HepG2 (cell line): ENCODE data around the gene APBA1. TPM values are rescaled to one million over a fixed set of nuclear protein-coding genes. Genes with fewer than 3 reads are reported as not detected.

ENCODE experiments used
- ATAC-seq: fragments of 200-7000 bp; cut with Tn5 transposase; 3 replicates; pipeline ENCODE4 v1.9.1; 2020; ENCODE audit warnings: mild to moderate bottlenecking, moderate library complexity
- BruUV-seq: library from RNA; stranded (reverse); fragments of 400-500 nt; replicated peaks from 2 replicates; lab custom pipeline; 2021; lab: Mats Ljungman, UMichigan
- CTCF ChIA-PET: fragments of 300-600 bp; formaldehyde crosslinking; extraction: SDS; loops from one replicate; lab custom pipeline; 2021; ENCODE audit warnings: low total read pairs, inconsistent platforms, low intra/inter-chr PET ratio; lab: Yijun Ruan, JAX
- POLR2A ChIA-PET: fragments of 350-600 bp; sonication (Branson Sonifier 250); formaldehyde crosslinking; loops from one replicate; lab custom pipeline; 2020; ENCODE audit warnings: antibody characterized with exemption, inconsistent platforms; lab: Yijun Ruan, JAX
- DNase-seq: peaks from one replicate; pipeline ENCODE4 v3.0.0-alpha.2; 2015; ENCODE audit warnings: low spot score
- FAIRE-seq: peaks from 3 replicates; lab custom pipeline; 2011; peaks lifted over from hg19 to GRCh38; lab: Jason Lieb, UNC
- H2AFZ ChIP-seq: one replicate; pipeline ENCODE4 v1.6.1; 2011; ENCODE audit warnings: low read length, inconsistent platforms
- H3K27ac ChIP-seq: fragments of 300-600 bp; 3 replicates; pipeline ENCODE4 v1.8.0; 2011; ENCODE audit warnings: mixed run types, mild to moderate bottlenecking, mixed read lengths, low read length, inconsistent platforms; ENCODE audit not compliant: insufficient read depth; ENCODE audit errors: extremely low read length
- H3K27me3 ChIP-seq, 2 experiments: fragments of 200-600 bp in 1 of 2; 2 replicates in 1 of 2; 3 replicates in 1 of 2; pipeline versions ENCODE4 v1.6.0 to v1.8.0; 2011; ENCODE audit warnings: low read length in 2 of 2, mild to moderate bottlenecking in 2 of 2, moderate library complexity in 2 of 2, inconsistent platforms in 1 of 2; ENCODE audit not compliant: insufficient read depth in 2 of 2, control insufficient read depth in 1 of 2
- H3K36me3 ChIP-seq, 2 experiments: fragments of 200-600 bp in 1 of 2; replicated peaks in 1 of 2; 2 replicates in 1 of 2; 3 replicates in 1 of 2; pipeline versions ENCODE4 v1.5.1 to v1.8.0; 2011; ENCODE audit warnings: low read length in 2 of 2, inconsistent platforms in 1 of 2; ENCODE audit not compliant: insufficient read depth in 2 of 2, control insufficient read depth in 1 of 2
- H3K4me1 ChIP-seq: 2 replicates; pipeline ENCODE4 v1.5.1; 2012; ENCODE audit warnings: low read length, inconsistent platforms; ENCODE audit not compliant: insufficient read depth
- H3K4me2 ChIP-seq: 2 replicates; pipeline ENCODE4 v1.6.0; 2011; ENCODE audit warnings: low read depth, low read length, inconsistent platforms
- H3K4me3 ChIP-seq, 3 experiments: fragments of 200-600 bp in 1 of 3; sonication (generic), shearing (Covaris generic) in 1 of 3; replicated peaks in 1 of 3; 2 replicates each; pipeline ENCODE4 v1.5.1; 2011 to 2016; ENCODE audit warnings: low read length in 3 of 3, inconsistent platforms in 2 of 3, low read depth in 2 of 3, mild to moderate bottlenecking in 2 of 3, control low read depth in 1 of 3, mixed read lengths in 1 of 3; ENCODE audit not compliant: insufficient read depth in 1 of 3
- H3K79me2 ChIP-seq: one replicate; pipeline ENCODE4 v1.6.1; 2011; ENCODE audit warnings: low read length, inconsistent platforms; ENCODE audit not compliant: insufficient read depth
- H3K9ac ChIP-seq: 2 replicates; pipeline ENCODE4 v1.6.0; 2011; ENCODE audit warnings: mild to moderate bottlenecking, low read depth, low read length, inconsistent platforms; ENCODE audit not compliant: insufficient read depth
- H3K9me3 ChIP-seq: 2 replicates; pipeline ENCODE4 v1.5.1; 2012; ENCODE audit warnings: mild to moderate bottlenecking, low read length
- H4K20me1 ChIP-seq: 2 replicates; pipeline ENCODE4 v1.6.0; 2011; ENCODE audit warnings: inconsistent platforms, mild to moderate bottlenecking, low read length, moderate library complexity; ENCODE audit not compliant: insufficient read depth
- CCAR2 ChIP-seq: fragments of 200-400 bp; formaldehyde crosslinking; optimal IDR thresholded peaks from 2 replicates; pipeline ENCODE3; 2018; ENCODE audit warnings: low read depth, mild to moderate bottlenecking, low read length, moderate library complexity
- EP300 ChIP-seq, 3 experiments: sonication (generic) in 1 of 3; formaldehyde crosslinking in 1 of 3; IDR thresholded peaks; 2 replicates each; pipeline versions ENCODE4 v1.5.1 to v1.6.1; 2011 to 2020; ENCODE audit warnings: low read depth in 2 of 3, low read length in 2 of 3, borderline replicate concordance in 1 of 3, improper control_type of control experiment in 1 of 3, mild to moderate bottlenecking in 1 of 3, missing genetic modification reagents in 1 of 3, moderate library complexity in 1 of 3
- LBX2 ChIP-seq: sonication (generic); formaldehyde crosslinking; IDR thresholded peaks from 2 replicates; pipeline ENCODE4 v1.5.0; 2020; ENCODE audit warnings: missing genetic modification reagents, mild to moderate bottlenecking, borderline replicate concordance
- MAFK ChIP-seq, 2 experiments: IDR thresholded peaks in 1 of 2; conservative IDR thresholded peaks in 1 of 2; 2 replicates each; pipeline ENCODE4 v1.6.1; 2011; ENCODE audit warnings: improper control_type of control experiment in 2 of 2, low read length in 2 of 2
- NAIF1 ChIP-seq: sonication (generic); formaldehyde crosslinking; IDR thresholded peaks from 2 replicates; pipeline ENCODE4 v1.5.0; 2020; ENCODE audit warnings: mild to moderate bottlenecking, missing genetic modification reagents, borderline replicate concordance
- NCOA5 ChIP-seq: sonication (generic); formaldehyde crosslinking; IDR thresholded peaks from 2 replicates; pipeline ENCODE4 v1.4.0; 2020; ENCODE audit warnings: missing genetic modification reagents
- NFYC ChIP-seq: IDR thresholded peaks from 2 replicates; pipeline ENCODE4 v1.6.1; 2016; ENCODE audit warnings: missing genetic modification reagents, missing compliant biosample characterization
- SP4 ChIP-seq: sonication (generic); formaldehyde crosslinking; IDR thresholded peaks from 2 replicates; pipeline ENCODE4 v1.8.1; 2023; ENCODE audit warnings: mild to moderate bottlenecking, missing genetic modification reagents
- TBX3 ChIP-seq: fragments of 450-650 bp; IDR thresholded peaks from 2 replicates; pipeline ENCODE4 v1.6.1; 2017; ENCODE audit warnings: antibody characterized with exemption, mild to moderate bottlenecking, inconsistent platforms, borderline replicate concordance
- ZBTB7B ChIP-seq: sonication (generic); formaldehyde crosslinking; IDR thresholded peaks from 2 replicates; pipeline ENCODE4 v1.4.0; 2020; ENCODE audit warnings: missing genetic modification reagents
- ZFP82 ChIP-seq: sonication (generic); formaldehyde crosslinking; IDR thresholded peaks from 2 replicates; pipeline ENCODE4 v1.5.1; 2020; ENCODE audit warnings: mild to moderate bottlenecking, missing genetic modification reagents, borderline replicate concordance
- ZNF124 ChIP-seq: sonication (generic); formaldehyde crosslinking; IDR thresholded peaks from 2 replicates; pipeline ENCODE4 v1.4.0; 2020; ENCODE audit warnings: missing genetic modification reagents
- ZNF280D ChIP-seq: sonication (generic); formaldehyde crosslinking; IDR thresholded peaks from 2 replicates; pipeline ENCODE4 v1.5.1; 2020; ENCODE audit warnings: mild to moderate bottlenecking, missing genetic modification reagents
- ZNF354B ChIP-seq: sonication (generic); formaldehyde crosslinking; IDR thresholded peaks from 2 replicates; pipeline ENCODE4 v1.8.0; 2022; ENCODE audit warnings: mild to moderate bottlenecking, missing genetic modification reagents
- ZNF614 ChIP-seq: IDR thresholded peaks from 2 replicates; pipeline ENCODE4 v1.6.1; 2018; ENCODE audit warnings: missing biosample characterization, missing genetic modification reagents, inconsistent platforms, borderline replicate concordance
- ZNF777 ChIP-seq: sonication (generic); formaldehyde crosslinking; IDR thresholded peaks from 2 replicates; pipeline ENCODE4 v1.4.0; 2020; ENCODE audit warnings: missing genetic modification reagents
- WGBS: methylation state at CpG from one replicate; pipeline ENCODE4 v1.1.6; 2017; ENCODE audit warnings: low lambda C conversion rate; 5-methylcytosine and 5-hydroxymethylcytosine counted together
- in situ Hi-C: cut with HindIII; loops from 2 replicates; pipeline ENCODE4 v1.10.0; 2017; ENCODE audit warnings: low pct_unique_long_range_greater_than_20kb; ENCODE audit not compliant: extremely low pct_ligation_motif_present
- intact Hi-C: fragments of 100-400 bp; cut with micrococcal nuclease; formaldehyde crosslinking; loops from one replicate; pipeline ENCODE4 v1.10.0; 2022; ENCODE audit not compliant: unreplicated experiment
- polyA plus RNA-seq, 8 experiments: library from polyadenylated mRNA; depleted of rRNA in 3 of 8; stranded (reverse) in 7 of 8; unstranded in 1 of 8; fragments of >200 nt; fragmentation: Illumina TruSeq in 4 of 8; extraction: Trizol in 4 of 8; gene quantifications; 2 replicates each; pipeline versions ENCODE4 v1.2.1 to v1.2.3, GENCODE V29; 2011 to 2016; ENCODE audit warnings: low read depth in 4 of 8, missing spikeins in 1 of 8, mixed read lengths in 1 of 8; ENCODE audit not compliant: insufficient read depth in 1 of 8
- total RNA-seq, 5 experiments: library from RNA; depleted of rRNA; stranded (reverse); fragments of >200 nt; fragmentation: Illumina TruSeq; extraction: Trizol; gene quantifications; 2 replicates each; pipeline ENCODE4 v1.2.3, GENCODE V29; 2016; ENCODE audit warnings: low read depth in 1 of 5

Gene APBA1
- total and polyA plus RNA-seq, 2 of the 13 experiments (the other 11 are each of a cell fraction or from before 2014, with no cell fraction given) = 0.15 TPM; not detected in 1

- H3K27me3 ChIP-seq = no peaks in the 10 kb centered on the region
- H2AFZ ChIP-seq = no peak overlapping the region
- H3K4me3 ChIP-seq = no peak overlapping the region
- no TSS peak for BruUV-seq
- DNase-seq (no peak), ATAC-seq (no peak), FAIRE-seq (no peak)
- H3K36me3 ChIP-seq = no peaks in the 10 kb centered on the region
- no peak overlapping the region for H3K27ac ChIP-seq
- intact Hi-C loops (loop anchor here (10.0 kb wide), 1 partner anchor 232 kb away; no protein-coding TSS in a partner anchor), in situ Hi-C loops (no loop called here)
- H3K9ac ChIP-seq = no peak overlapping the region
- H3K9me3 ChIP-seq = no peaks in the 10 kb centered on the region
- H4K20me1 ChIP-seq = no peaks in the 10 kb centered on the region
- no peaks in the 10 kb centered on the region for H3K79me2 ChIP-seq
- TF ChIP-seq NCOA5 = no peak
- peak in 1 of 2 experiments; percentile 24; a peak in 1 of 4 replicates for TF ChIP-seq MAFK (conservative IDR thresholded peaks at IDR 0.05 in 1 of 2, IDR thresholded peaks at IDR 0.05 in 1 of 2; ENCODE audit: low read length in 2 of 2)
- TF ChIP-seq ZFP82 = no peak
- TF ChIP-seq ZNF777 (CRISPR knock-in tag) = no peak
- no peak for TF ChIP-seq TBX3
- TF ChIP-seq, all 625 proteins: peak for 1
- H3K4me1 ChIP-seq = no peaks in the 10 kb centered on the region
- H3K4me2 ChIP-seq = no peak overlapping the region
- ChIA-PET POLR2A (no interaction called here), CTCF (no interaction called here)
Measured at GRCh38 chr9:69657269-69657668, 14.9 kb downstream of the APBA1 start.

GRCh38 chr9:69655065-69655464, 17.1 kb downstream of the APBA1 start:
- H2AFZ ChIP-seq = no peak overlapping the region
- no peaks in the 10 kb centered on the region for H4K20me1 ChIP-seq
- no peak overlapping the region for H3K9ac ChIP-seq
- in situ Hi-C loops (no loop called here), intact Hi-C loops (loop anchor here (10.0 kb wide), 1 partner anchor 230 kb away; no protein-coding TSS in a partner anchor)
- FAIRE-seq = no peak
- BruUV-seq = no TSS peak
- no peak overlapping the region for H3K27ac ChIP-seq
- H3K4me3 ChIP-seq = no peak overlapping the region
- ChIA-PET CTCF (no interaction called here), POLR2A (no interaction called here)
- H3K4me1 ChIP-seq = no peaks in the 10 kb centered on the region
- WGBS = 13% methylated on average over 2 of the region's 2 CpGs
- H3K36me3 ChIP-seq = no peaks in the 10 kb centered on the region
- no peaks in the 10 kb centered on the region for H3K27me3 ChIP-seq
- H3K4me2 ChIP-seq = no peak overlapping the region
- no peaks in the 10 kb centered on the region for H3K9me3 ChIP-seq
- ATAC-seq = no peak
- H3K79me2 ChIP-seq = no peaks in the 10 kb centered on the region
- DNase-seq = no peak
- TF ChIP-seq SP4 (CRISPR knock-in tag) (no peak), ZNF124 (CRISPR knock-in tag) (no peak), NAIF1 (CRISPR knock-in tag) (no peak), ZNF614 (CRISPR knock-in tag) (no peak), LBX2 (CRISPR knock-in tag) (no peak), NFYC (CRISPR knock-in tag) (no peak), ZBTB7B (CRISPR knock-in tag) (no peak), CCAR2 (no peak), EP300 (IDR thresholded peaks at IDR 0.05; ENCODE audit: low read depth in 2 of 2, low read length in 2 of 2) (no peak), EP300 (CRISPR knock-in tag; IDR thresholded peaks at IDR 0.05; ENCODE audit: borderline replicate concordance) (no peak), ZNF354B (CRISPR knock-in tag) (no peak), ZNF280D (no peak)
